HG03439 (cell line): ENCODE results near the gene FYB2.

Experiments
- ATAC-seq: cut with Tn5 transposase; IDR thresholded peaks from one replicate; pipeline ENCODE4 v1.9.1; 2021; ENCODE audit warnings: mild to moderate bottlenecking, moderate library complexity; ENCODE audit not compliant: unreplicated experiment

The FYB2 gene

DNA sequence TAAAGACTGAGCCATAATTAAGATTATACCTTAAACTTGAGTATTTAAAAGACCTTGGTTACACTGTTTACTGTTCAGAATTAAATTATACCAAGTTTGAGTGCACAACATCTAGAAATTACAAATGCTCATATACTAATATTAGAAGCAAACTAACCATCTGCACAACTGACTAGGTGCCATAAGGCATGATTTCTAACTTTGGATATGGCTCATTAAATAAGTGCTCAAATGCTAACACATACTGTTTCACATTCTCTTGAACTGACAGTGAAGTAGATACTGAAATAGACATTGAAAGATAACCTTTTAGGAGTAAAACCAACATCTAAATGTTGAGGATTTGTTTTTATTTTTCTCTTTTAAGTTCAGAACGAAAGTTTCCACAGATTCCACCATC is 100.0 kb downstream of the FYB2 start:
- ATAC-seq = no peak

DNA sequence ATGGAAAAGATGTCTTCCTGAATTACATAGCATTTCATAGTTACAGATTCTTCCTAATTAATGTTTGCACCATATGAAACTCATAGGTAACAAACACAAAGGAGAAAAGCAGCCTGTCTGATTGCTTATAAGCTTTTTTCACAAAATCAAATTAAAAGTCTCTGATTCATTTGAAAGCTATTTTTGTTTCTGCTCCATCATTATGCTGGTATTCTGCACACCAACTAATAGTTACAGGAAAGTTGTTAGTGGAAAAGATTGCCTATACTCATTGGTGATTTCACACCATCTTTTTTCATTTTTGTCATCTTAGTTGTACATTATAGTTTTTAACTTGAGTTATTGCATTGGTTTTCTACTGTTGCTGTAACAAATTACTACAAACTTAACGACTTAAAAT is 104.0 kb downstream of the FYB2 start:
- no peak for ATAC-seq

DNA sequence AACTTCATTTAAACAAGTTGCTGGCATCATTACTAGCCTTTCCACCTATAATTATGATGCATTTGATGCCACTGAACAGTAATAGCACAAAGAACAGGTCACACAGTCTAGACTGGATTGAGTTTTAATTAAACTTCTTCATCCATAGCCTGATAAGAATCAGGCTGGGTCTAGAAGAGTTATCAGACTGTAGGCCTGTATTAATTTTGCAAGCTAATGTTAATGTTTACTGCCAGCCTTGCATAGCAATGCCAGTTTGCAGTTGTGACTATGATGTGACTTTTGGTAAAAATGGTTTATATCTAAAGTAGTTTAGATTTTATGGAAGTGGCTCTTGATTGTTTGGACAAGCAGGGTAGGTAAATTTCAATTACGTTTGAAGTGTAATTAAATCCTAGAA is 106.1 kb downstream of the FYB2 start:
- ATAC-seq = no peak

DNA sequence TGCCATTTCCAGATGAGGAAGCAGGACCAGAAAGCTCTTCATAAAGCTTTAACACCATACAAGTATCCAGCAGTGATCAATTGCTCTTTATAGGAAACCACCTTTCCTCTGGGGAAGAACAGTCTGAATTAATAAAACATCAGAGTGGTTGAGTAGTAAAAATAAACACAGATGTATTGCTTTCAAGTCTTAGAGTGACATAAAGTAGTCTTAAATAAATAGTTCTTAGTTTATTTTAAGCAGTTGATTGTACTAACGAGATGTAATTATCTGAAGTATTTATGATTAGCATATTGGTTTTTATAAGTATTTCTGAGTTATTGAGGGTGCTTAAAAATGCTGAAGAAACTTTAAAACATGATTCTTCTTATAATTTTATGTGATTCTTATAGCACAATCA is 107.1 kb downstream of the FYB2 start:
- no peak for ATAC-seq

DNA sequence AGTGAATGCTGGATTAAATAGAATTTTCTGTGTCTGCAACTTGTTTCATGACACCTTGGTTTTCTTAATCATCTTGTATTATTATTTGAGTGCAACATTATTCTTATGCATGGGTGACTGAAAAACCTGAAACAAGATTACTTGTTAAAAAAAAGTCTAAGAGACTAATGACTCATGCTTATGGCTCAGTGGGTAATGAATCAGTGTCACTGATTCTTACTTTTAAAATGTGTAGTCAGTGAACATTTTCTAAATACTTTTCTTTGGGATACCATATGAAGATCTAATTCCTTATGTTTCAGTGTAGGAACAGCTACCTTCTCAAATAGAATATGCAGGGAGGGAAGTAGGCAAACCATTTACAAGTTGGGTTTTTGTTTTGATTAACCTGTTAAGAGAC is 108.6 kb downstream of the FYB2 start:
- ATAC-seq = no peak

DNA sequence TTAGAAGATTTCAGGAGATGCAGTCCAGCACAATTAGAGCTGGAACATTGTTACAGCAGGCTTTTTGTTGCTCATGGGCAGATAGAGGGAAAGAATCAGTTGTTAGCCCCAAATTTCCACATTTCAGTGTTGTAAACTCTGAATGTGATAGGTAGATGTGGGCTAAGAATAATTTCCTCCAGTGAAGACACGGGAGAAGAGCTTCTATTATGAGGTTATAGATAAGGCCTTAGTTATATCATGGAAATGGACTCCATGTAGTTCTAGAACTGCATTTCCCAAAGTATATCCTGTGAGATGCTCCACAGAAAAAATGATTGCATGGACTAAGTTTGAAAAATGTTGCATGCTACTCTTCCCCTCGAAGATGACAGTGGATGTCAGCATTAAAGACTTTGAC is 109.2 kb downstream of the FYB2 start:
- no peak for ATAC-seq

DNA sequence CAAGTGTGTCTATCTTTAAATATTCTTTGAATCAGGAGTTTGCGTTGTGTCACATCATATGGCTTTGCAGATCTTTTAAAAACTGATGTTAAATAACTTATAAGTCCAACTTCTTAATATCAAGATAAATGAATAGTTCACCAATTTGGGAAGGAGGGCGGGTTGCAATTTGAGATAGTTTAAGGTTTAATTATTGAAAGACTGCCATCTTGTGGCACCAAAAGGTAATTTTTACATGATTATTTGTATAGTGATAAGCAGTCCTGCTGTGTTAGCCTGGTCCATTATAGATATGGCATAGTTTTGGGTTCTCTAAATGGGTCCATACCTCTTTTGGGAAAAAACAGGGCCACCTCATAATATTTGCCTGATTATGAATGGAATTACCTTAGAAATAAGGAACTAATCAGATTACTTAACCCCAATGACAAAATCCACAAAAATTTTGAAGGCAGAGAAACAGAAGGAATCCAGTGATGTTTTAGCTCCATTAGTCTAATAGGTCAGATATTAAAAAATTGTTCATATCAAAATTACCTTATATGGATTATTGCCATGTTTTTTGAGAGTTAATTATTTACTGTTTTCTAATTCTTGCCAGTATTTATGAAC is 109.8 kb downstream of the FYB2 start:
- no peak for ATAC-seq

DNA sequence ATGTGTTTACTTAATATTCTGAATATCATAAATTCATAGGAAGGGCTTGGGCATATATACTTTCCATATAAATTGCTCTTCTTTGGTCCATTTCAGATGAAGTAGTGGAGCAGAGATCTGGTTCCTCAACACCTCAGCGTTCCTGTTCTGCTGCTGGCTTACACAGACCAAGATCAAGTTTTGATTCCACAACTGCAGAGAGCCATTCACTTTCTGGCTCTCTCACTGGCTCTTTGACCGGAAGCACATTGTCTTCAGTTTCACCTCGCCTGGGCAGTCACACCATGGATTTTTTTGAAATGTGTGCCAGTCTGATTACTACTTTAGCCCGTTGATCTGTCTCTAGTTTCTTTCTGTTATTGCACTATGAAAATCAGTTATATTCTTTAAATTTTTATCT is 111.8 kb downstream of the FYB2 start:
- ATAC-seq = no peak

DNA sequence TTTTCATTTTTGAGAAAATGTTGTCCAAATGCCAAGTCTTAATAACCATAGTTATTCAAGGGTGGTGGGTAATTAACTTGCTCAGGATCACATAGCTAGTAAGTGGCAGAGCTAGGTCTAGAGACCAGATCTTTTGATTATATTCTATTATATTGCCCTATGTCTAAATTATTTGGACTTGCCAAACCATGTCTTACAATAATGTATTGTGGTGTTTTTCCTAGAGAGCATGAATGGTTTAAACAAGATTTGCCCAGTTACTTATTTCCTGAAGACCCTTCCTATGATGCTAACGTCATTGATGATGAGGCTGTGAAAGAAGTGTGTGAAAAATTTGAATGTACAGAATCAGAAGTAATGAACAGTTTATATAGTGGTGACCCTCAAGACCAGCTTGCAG is 115.5 kb downstream of the FYB2 start:
- no peak for ATAC-seq

DNA sequence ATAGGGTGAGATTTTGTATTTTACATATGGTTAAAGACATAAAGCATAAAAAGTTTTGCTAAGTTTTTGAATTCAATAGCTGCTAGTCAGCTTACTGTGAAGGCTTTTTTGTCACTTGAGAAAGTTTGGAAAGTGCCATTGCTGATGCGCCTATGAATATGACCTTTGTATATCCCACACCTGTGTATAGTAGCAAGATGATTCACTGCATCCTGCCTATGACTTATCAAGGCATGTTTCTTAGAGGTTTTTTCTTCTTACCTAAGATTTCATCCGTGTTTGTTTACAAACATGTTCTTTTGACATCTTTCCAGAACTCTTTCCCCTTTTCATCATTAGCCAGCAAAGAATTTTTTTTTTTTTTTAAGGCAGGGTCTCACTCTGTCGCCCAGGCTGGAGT is 122.5 kb downstream of the FYB2 start:
- no peak for ATAC-seq

DNA sequence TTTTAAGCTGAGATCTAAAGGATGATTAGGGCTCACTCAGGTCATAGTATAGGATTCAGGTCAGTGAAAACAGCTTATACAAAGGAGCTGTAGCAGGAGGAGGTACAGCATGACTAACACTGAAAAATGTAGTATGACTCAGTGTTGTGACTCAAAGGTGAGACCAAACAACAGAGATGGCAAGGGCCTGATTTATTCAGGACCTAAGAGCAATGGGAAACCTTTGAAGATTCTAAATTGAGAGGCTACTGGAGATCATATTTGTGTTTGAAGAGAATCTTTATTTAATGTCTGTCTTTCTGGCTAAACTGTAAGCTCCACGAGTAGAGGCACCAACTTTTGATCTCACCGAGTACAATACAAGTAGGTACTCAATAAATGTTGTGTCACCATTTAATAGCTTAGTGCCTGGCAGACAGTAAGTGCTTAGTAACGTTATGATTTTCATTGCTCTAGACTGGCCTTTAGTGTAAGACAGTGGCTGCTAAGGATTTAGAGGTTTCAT is 130.6 kb downstream of the FYB2 start:
- peak; percentile 71 for ATAC-seq

DNA sequence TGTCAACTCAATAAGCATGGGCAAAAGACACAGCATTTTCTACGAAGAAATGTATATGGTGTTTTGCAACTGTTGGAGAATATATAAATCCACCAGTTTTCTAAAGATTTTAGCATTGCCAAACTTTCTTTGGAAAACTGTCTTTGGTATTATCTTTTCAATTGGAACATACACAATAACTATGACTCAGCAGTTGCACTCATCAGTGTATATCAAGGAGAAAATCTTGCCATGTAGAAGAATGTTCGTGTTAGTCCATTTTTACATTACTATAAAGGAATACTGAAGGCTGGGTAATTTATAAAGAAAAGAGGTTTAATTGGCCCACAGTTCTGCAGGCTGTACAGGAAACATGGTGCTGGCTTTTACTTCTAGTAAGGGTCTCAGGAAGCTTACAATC is 133.0 kb downstream of the FYB2 start:
- ATAC-seq = no peak

DNA sequence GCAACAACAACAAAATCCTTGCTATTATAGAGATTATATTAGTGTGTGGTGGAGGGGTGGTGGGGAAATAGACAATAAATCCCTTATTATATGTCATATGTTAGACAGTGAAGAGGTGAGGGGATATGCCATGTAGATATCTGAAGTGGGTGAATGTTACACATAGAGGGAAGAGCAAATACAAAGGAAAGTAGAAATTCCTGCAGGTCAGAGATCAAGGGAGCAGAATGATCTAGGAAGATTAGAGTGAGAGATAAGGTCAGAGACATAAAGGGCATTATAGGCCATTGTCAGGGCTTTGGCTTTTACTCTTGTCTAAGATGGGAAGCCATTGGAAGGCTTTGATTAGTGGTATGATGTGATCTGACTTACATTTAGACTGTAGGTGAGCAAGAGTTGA is 135.6 kb downstream of the FYB2 start:
- no peak for ATAC-seq

DNA sequence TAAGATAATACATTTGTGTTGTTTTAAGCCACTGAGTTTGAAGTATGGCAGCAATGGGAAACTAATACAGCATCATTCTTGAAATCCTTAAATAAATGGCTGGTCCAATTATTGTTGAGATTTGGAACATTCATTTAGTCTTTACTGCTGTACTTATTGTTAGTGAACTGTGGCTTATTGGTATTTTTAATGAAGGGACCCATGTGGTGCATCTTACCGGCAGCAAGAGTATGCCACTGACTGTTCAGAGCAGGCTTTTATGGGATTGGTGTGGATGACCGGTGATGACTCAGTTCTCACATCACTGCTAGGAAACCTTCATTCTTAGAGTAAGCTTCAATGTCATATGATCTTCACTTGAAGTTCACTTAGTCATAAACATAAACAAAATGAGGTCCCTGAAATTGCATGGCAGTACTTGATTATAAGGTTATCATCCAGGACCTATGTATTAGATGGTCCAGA is 142.6 kb downstream of the FYB2 start:
- no peak for ATAC-seq

DNA sequence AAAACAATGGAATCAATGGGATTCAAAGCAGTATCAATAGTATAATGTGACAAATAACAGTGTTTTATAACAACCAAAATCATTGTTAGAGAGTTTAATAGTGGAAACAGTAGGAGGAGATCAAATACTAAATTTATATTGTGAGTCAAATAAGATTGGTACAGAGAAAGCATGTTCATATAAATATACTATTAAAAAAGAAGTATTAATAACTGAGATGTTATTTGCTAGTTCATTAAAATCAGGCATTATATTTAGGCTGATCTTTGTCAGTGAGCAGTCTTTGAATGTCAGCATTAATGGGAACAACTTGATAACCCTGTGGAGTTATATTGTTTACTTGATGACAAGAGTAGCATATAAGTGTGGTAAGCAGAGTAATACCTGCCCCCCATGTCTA is 143.4 kb downstream of the FYB2 start:
- no peak for ATAC-seq

DNA sequence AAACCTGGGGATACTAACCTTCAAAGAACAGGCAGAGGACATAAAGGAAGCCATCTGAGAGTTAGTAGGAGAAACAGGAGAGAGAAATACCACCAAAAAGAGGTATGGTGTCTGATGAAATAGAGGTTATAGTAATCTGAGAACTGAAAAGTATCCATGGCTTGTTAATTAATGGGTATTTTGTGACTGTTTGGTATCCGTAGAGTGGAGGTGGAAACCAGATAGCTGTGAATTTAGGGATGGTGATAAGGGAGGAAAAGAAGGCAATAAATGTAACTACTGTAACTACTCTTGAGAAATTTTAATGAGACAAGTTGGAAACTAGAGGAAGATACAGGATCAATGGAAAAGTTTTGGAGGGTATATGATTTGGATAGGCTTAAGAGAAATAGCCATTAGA is 146.6 kb downstream of the FYB2 start:
- ATAC-seq = no peak

DNA sequence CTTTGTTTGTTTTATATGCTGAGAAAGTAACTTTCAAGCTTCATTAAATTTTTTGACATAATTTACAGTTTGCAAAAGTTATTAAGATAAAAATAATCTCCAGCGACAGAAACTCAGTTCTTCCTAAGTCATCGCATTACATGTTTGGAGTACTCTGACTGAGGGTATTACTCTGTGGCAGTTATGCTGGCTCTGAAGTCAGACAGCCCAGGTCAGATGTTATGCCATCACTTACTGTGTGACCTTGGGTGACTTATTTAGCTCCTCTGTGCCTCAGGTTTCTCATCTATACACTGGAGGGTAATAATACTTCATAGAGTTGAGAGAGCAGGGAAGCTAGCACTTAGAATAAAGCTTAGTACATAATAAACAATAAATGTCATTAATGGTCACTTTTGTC is 147.7 kb downstream of the FYB2 start:
- no peak for ATAC-seq

DNA sequence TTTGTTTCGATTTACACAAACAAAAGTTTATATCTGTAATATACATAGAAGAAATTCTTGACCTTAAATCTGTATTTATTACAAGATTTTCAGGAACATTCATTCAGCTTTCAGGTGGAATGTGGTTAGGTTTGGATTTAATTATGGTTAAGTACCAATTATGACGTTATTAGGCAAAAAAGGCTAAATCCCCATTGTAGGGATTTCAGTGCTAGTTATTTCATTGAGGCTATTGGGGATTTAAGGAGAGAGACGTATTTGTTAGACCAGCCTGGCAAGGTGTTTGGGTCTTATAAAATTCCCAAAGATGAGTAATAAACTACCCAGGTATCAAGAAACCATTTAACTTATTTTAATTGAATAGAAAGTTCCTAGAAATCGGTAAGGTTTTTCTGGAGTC is 148.1 kb downstream of the FYB2 start:
- no peak for ATAC-seq

DNA sequence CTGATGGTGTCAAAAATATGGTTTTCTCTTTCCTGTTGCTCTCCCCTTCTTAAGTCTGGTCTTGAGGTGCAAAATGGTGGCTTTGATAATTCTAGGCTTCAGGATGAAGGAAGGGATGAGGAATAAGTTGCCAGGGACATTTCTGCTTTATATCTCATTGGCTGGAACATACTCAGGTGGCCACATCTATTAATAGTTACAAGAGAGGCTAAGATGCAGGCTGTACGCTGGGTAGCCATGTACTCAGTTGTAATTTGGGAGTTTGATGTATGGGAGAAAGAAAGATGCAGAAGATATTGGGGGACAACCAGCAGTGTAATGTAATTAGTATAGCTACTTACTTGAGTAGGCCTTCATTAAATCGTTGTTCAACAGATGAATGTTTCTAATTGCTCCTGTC is 148.9 kb downstream of the FYB2 start:
- ATAC-seq = no peak
